Left ventricle myocardium superior (tissue), 1 donor: Measurements from ENCODE around the gene CCDC158. TPM values are rescaled to one million over a fixed set of nuclear protein-coding genes. Genes with fewer than 3 reads are reported as not detected.
"Not testable (repeated sequence)": the region's sequence is repeated elsewhere in the genome, so short reads cannot be mapped to it uniquely, and the experiment has no call there.

Experiments used
- ATAC-seq: fragments of 200-7000 bp; cut with Tn5 transposase; one replicate; pipeline ENCODE4 v1.9.1; 2020; ENCODE audit warnings: mild to moderate bottlenecking, moderate library complexity
- DNase-seq: peaks from one replicate; pipeline ENCODE4 v3.0.0-alpha.2; 2020
- intact Hi-C: fragments of 100-400 bp; cut with micrococcal nuclease; formaldehyde crosslinking; loops from one replicate; pipeline ENCODE4 v1.11.0; 2022
- total RNA-seq: library from RNA; stranded (reverse); fragmentation: NEBNext Ultra II Directional; extraction: Animal tissue kit (Norgen Biotek cat#: 25700); gene quantifications from one replicate; pipeline ENCODE4 v1.2.1, GENCODE V29; 2021
- donor health status: DM: no; HTN: yes; CAD: no; lungs with severe emphysema.

CCDC158 gene
- total RNA-seq, 1 donor from 2014 or later = 0.59 TPM

GRCh38 chr4:76377481-76377901 is 43.5 kb downstream of the CCDC158 start:
- intact Hi-C loops = no loop called here
- ATAC-seq = peak; percentile 30
- DNase-seq = no peak

DNA sequence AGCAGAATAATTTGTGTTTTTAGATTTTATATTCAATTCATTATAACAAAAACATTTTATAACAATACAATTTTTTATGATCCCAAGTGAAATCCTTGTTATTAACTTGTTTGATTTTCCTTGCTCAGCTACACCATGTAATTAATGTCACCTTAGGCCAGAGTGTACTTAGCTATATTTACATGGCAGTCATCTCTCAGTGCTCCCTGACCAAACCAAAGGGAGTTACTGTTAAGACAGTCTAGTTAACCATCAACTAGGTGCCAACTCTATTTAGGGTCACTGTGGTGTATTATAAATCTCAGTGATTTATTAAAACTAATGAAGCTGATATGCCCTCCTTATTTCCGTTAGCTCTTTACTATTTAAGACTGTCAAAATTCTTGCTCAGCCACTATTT is 44.4 kb downstream of the CCDC158 start:
- intact Hi-C loops = no loop called here
- DNase-seq (no peak), ATAC-seq (no peak)

GRCh38 chr4:76375703-76376102 is 45.2 kb downstream of the CCDC158 start:
- no peak for DNase-seq
- intact Hi-C loops = no loop called here
- no peak for ATAC-seq

- intact Hi-C loops = no loop called here
- no peak for ATAC-seq
- no peak for DNase-seq
These were observed 46.1 kb downstream of the CCDC158 start for GRCh38 chr4:76374798-76375197.

- intact Hi-C loops = no loop called here
- no peak for DNase-seq
These were observed 46.9 kb downstream of the CCDC158 start for GRCh38 chr4:76373919-76374552.

GRCh38 chr4:76366737-76367136 is 54.2 kb downstream of the CCDC158 start:
- ATAC-seq (no peak), DNase-seq (no peak)
- intact Hi-C loops = no loop called here

More at GRCh38 chr4:76373919-76374552, 46.9 kb downstream of the CCDC158 start:
- no peak for ATAC-seq

DNA sequence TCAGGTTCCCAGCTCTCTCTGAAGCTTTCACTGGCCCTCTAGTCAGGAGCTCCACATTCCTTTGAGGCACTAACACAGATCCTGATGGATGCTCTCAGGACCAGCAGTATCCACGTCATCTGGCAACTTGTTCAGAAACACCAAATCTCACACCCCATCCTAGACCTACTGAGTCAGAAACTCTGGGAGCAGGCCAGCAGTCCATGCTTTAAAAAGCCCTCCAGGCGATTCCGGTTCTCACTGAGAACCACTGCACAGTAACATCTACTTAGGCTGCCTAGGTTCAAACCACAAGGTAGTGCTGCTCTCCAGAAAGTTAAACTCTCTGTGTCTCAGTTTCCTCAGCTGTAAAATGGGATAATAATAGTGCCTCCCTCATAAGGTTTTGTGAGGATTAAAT is 55.3 kb downstream of the CCDC158 start:
- no peak for ATAC-seq
- DNase-seq = no peak
- intact Hi-C loops = no loop called here

GRCh38 chr4:76364763-76365162 is 56.2 kb downstream of the CCDC158 start:
- intact Hi-C loops = no loop called here
- no peak for ATAC-seq

DNA sequence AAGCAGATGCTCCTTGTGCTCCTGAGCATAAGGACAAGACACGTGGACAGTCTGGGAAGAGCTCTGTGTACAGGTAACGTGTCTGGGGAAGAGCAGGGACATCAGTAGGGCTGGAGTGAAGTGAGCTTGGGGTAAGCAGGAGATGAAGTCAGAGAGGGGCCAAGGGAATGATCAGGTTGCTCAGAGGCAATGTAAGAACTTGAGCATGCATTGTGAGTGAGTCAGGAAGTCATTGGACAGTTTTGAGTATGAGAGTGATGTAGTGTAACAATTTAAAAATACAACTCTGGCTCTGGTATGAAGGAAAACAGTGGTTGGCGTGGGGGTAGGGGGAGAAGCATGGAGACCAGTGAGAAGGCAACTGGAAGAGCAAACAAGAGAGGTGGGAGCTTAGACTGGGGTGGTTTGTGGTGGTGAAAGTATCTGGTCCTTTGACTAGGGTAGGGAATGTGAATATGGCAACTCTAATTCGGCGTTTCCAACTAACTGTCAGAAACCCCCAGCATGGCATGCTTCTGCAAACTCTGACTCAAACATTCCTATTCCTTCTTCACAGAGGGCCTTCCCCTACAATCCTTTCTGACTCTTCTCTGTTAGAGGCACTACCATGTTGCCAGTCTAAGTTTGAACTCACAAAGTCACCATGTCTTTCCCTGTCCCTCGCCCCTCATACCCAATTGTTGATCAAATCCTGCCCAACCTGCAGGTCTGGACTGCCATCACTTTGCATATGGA is 57.2 kb downstream of the CCDC158 start:
- intact Hi-C loops = no loop called here
- no peak for ATAC-seq
- DNase-seq = no peak

More at GRCh38 chr4:76364763-76365162, 56.2 kb downstream of the CCDC158 start:
- DNase-seq = no peak

- intact Hi-C loops = no loop called here
- no peak for ATAC-seq
These were observed 59.1 kb downstream of the CCDC158 start for GRCh38 chr4:76361689-76362412.

GRCh38 chr4:76359881-76360466 is 61.0 kb downstream of the CCDC158 start:
- ATAC-seq, intact Hi-C loops, DNase-seq: not testable (repeated sequence)

More at GRCh38 chr4:76361689-76362412, 59.1 kb downstream of the CCDC158 start:
- no peak for DNase-seq

DNA sequence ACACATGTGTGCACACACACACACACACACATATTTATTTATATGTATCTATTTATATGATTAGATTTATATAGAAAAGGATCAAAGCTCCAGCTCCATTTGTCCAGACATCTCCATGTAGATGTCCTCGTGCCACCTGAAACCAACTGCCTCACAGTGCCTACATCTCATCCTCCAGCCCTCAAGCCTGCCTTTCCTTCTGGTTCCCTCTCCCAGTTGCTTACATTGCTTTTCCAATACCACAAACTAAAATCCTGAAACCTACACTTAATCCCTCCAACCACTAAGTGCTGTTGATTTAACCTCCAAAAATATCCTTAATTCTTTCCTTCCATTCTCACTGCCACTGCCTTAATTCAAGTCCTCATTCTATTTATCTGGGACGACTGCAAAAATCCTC is 63.0 kb downstream of the CCDC158 start:
- no peak for DNase-seq
- intact Hi-C loops = no loop called here
- ATAC-seq = no peak

DNA sequence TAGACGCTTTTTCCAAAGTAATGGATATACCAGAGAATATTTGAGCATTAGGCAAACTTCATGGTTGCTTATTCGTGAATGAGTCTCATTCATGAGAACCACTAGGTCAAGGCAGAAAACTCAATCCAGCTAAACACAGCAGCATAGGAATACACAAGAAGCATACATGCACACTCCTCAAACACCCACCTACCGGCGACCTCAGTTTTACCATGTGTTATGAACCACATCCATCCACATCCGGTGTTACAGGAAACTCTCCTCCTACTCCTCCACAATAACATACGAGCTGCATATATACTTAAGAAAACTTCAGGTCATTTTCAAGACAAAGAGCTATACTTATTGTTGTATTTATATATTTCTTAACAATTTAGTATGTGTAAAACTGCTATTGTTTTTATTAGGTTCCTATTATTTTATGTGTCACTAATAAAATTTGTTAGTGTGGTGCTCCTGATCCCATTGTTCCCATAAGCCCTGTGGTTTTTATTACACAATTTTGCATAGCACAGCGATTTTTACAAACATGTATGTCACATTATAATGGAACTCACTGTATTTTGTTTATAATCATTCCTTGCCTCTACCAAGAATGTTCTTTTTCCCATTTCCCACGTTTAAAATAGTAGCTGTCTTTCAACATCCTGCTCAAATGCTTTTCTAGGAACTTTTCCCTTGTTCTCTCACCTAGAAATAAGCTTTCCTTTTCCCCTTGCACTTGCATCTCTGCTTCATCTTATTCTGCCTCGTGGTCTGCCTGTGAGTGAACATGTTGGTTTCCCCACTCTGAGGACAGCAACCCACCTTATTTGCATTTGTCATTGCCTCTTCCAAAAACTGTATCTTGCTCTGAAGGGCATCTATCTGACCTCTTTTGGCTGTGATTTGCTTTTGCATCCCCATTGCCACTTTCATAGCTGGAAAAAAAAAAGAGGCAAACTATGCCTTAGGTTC is 66.1 kb downstream of the CCDC158 start:
- intact Hi-C loops = no loop called here
- ATAC-seq (no peak), DNase-seq (no peak)

GRCh38 chr4:76342803-76343202 is 78.1 kb downstream of the CCDC158 start:
- no peak for ATAC-seq
- no peak for DNase-seq
- intact Hi-C loops = no loop called here

DNA sequence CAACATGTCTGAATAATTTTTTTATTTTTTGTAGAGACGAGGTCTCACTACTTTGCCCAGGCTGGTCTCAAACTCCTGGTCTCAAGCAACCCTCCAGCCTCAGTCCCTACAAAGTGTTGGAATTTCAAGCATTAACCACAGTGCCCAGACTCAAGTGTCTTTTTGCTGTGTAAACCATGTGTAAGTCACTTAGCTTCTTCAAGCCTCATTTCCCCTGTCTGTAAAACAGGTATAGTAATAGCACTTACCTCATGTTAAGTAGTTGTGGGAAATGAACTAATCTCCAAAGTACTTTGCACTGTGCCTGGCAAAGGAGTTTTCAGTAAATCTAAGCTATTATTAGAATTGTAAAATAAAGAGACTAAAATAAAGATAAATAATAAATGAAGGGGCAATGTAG is 78.8 kb downstream of the CCDC158 start:
- ATAC-seq (no peak), DNase-seq (no peak)
- intact Hi-C loops = no loop called here

GRCh38 chr4:76341063-76341462 is 79.9 kb downstream of the CCDC158 start:
- DNase-seq (no peak), ATAC-seq (peak; percentile 87)
- intact Hi-C loops = no loop called here

DNA sequence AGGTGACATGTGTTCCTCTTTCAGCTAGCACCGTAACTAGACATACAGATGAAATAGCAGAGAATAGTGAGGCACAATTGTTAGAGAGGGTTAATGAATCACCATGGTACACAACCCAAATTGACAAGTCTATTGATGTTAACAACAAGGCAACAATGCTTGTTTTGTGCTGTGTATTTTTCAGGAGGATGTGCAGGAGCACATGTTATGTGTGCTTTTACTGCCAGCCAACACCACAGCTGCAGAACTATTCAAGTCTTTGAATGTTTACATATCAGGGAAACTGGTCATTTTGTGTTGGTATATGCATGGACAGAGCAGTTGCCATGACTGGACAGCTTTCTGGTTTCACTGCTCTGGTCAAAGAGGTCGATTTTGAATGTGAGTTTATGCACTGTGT is 81.6 kb downstream of the CCDC158 start:
- intact Hi-C loops = no loop called here
- ATAC-seq (no peak), DNase-seq (no peak)

GRCh38 chr4:76334885-76335284 is 86.1 kb downstream of the CCDC158 start:
- intact Hi-C loops = no loop called here
- DNase-seq (no peak), ATAC-seq (no peak)

- DNase-seq (no peak), ATAC-seq (no peak)
- intact Hi-C loops = no loop called here
These were observed 94.4 kb downstream of the CCDC158 start for GRCh38 chr4:76326515-76326914.
